KMS-11 (cell line): Measurements from ENCODE around the gene NHERF2.

ENCODE experiments used
- H2AFZ ChIP-seq: fragments of 200-600 bp; sonication (generic); 2 replicates; pipeline ENCODE4 v1.6.1; 2016; ENCODE audit warnings: antibody characterized with exemption, mixed run types, low read depth
- H3K27ac ChIP-seq: fragments of 200-600 bp; sonication (generic); 2 replicates; pipeline ENCODE4 v1.6.1; 2016; ENCODE audit warnings: mild to moderate bottlenecking, mixed run types
- H3K27me3 ChIP-seq: fragments of 200-600 bp; sonication (generic); 2 replicates; pipeline ENCODE4 v1.6.1; 2017; ENCODE audit warnings: mild to moderate bottlenecking, low read depth, mixed run types, moderate library complexity; ENCODE audit not compliant: insufficient read depth
- H3K36me3 ChIP-seq: fragments of 200-600 bp; sonication (generic); 2 replicates; pipeline ENCODE4 v1.6.1; 2017; ENCODE audit warnings: mild to moderate bottlenecking, mixed run types; ENCODE audit not compliant: insufficient read depth
- H3K4me1 ChIP-seq: fragments of 200-600 bp; sonication (generic); 2 replicates; pipeline ENCODE4 v1.6.1; 2016; ENCODE audit warnings: mild to moderate bottlenecking, low read depth, mixed run types; ENCODE audit not compliant: poor library complexity, severe bottlenecking
- H3K4me2 ChIP-seq: fragments of 200-600 bp; sonication (generic); 2 replicates; pipeline ENCODE4 v1.7.0; 2016; ENCODE audit warnings: mild to moderate bottlenecking, mixed run types
- H3K4me3 ChIP-seq: fragments of 200-600 bp; sonication (generic); IDR thresholded peaks from 2 replicates; pipeline ENCODE4 v1.6.1; 2017; ENCODE audit warnings: low read depth, low read length, mixed read lengths; ENCODE audit not compliant: insufficient read depth
- H3K79me2 ChIP-seq: fragments of 200-600 bp; sonication (generic); 2 replicates; pipeline ENCODE4 v1.6.1; 2016; ENCODE audit warnings: low read depth, mixed run types; ENCODE audit not compliant: insufficient read depth
- H3K9ac ChIP-seq: fragments of 200-600 bp; sonication (generic); 2 replicates; pipeline ENCODE4 v1.6.1; 2016; ENCODE audit warnings: mild to moderate bottlenecking, mixed run types
- H4K20me1 ChIP-seq: fragments of 200-600 bp; sonication (generic); 2 replicates; pipeline ENCODE4 v1.6.1; 2016; ENCODE audit warnings: mild to moderate bottlenecking, mixed run types; ENCODE audit not compliant: insufficient read depth
- CTCF ChIP-seq: fragments of 200-600 bp; sonication (generic); conservative IDR thresholded peaks from 2 replicates; pipeline ENCODE4 v1.6.1; 2017; ENCODE audit warnings: low read depth, mild to moderate bottlenecking, antibody characterized with exemption, low read length, moderate library complexity, mixed read lengths

The NHERF2 gene

DNA sequence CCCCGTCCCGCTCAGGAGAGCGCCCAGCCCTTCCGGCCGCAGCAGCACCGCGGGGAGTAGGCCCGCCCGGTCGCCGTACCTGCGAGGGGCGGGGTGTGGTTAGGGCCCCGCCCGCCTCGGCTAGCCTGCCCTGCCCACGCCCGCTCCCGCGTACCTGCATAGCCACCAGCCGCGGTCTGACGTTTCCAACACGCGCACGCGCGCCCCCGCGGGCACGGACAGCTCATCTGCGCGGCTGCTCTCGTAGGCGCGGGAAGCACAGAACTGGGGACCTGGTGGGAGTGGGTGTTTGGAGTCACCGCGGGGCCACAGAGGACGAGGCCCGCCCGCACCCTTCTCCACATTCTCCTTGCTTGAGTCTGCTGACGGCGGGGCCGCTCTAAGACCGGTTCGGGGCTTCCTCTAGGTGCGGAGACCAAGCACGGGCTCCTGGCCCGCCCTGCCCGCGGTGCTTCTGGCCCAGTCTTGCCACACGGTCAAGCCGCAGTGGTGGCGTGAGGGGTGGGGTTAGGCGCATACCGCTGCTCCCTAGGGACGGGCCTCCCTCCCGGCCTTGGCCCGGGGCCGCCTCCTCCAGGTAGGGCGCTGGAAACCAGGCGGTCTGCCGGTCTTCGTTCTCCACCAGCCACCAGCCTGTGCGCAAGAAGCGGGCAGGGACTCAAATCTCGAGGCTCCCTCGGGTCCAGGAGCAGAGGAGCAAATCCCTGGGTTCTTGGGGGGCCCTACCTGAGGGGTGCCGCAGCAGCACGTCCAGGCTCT, 47.3 kb upstream of the NHERF2 start:
- H3K79me2 ChIP-seq, result no peaks in the 10 kb centered on the region
- peaks cover 5% of the 10 kb centered on the region; the same call in 1 of the 2 replicates for H3K27me3 ChIP-seq
- H3K4me2 ChIP-seq, result no peak overlapping the region
- no peak overlapping the region for H3K27ac ChIP-seq
- no peaks in the 10 kb centered on the region for H4K20me1 ChIP-seq
- no peak overlapping the region for H2AFZ ChIP-seq
- H3K4me1 ChIP-seq, result peaks cover 28% of the 10 kb centered on the region
- H3K9ac ChIP-seq, result no peak overlapping the region
- H3K4me3 ChIP-seq, result no peak overlapping the region
- H3K36me3 ChIP-seq, result no peaks in the 10 kb centered on the region; the same call in 1 of the 2 replicates
- no peak for TF ChIP-seq CTCF

- no peak overlapping the region for H2AFZ ChIP-seq
- no peaks in the 10 kb centered on the region for H4K20me1 ChIP-seq
- H3K36me3 ChIP-seq, result no peaks in the 10 kb centered on the region; the same call in 1 of the 2 replicates
- peaks cover 30% of the 10 kb centered on the region for H3K4me1 ChIP-seq
- TF ChIP-seq CTCF, result no peak
- H3K27ac ChIP-seq, result no peak overlapping the region
- H3K27me3 ChIP-seq, result peaks cover 5% of the 10 kb centered on the region; the same call in 1 of the 2 replicates
- H3K4me2 ChIP-seq, result no peak overlapping the region
- H3K9ac ChIP-seq, result no peak overlapping the region
- H3K4me3 ChIP-seq, result no peak overlapping the region
- no peaks in the 10 kb centered on the region for H3K79me2 ChIP-seq
Measured at GRCh38 chr16:1980030-1980769, 46.5 kb upstream of the NHERF2 start.

DNA sequence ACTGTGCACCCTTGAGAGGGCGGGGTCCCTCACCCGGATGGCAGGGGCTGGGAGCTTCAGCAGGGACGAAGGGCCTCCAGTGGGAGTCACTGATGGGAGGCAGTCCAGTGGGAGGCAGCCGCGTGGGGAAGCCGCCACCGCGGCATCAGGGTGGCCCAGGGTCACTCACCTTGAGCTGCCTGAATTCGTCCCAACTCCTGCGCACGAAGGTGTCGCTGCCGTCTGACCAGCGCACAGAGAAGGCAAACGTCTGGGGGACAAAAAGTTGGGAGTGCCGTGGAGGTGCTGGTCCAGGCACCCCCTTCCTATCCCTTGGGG, 46.0 kb upstream of the NHERF2 start:
- Histone ChIP-seq H3K27ac (no peak overlapping the region), H3K27me3 (peaks cover 5% of the 10 kb centered on the region; the same call in 1 of the 2 replicates), H4K20me1 (no peaks in the 10 kb centered on the region), H3K4me1 (peaks cover 36% of the 10 kb centered on the region), H3K9ac (no peak overlapping the region), H3K4me2 (no peak overlapping the region), H3K36me3 (no peaks in the 10 kb centered on the region; the same call in 1 of the 2 replicates), H3K4me3 (no peak overlapping the region), H2AFZ (no peak overlapping the region), H3K79me2 (no peaks in the 10 kb centered on the region)
- TF ChIP-seq CTCF, result no peak

DNA sequence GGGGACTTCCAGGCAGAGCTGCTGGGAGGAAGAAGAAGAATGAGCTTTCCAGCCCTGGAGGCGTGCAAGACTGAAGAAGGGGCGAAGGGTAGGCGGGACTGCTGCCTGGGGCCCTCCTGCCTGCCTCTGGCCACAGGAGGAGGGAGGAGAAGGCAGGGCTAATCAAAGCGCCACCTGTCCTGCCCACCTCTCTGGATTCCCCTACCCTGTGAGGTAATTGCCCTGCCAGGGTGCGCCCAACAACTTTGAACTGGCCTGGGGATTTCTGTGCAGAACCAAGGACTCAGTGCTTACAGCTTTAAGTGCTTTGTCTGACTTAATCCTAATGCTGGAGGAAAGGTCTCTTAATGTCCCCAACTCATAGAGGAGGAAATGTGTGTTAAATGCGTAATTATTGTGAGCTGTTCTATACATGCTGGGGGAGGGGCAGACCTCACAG, 45.3 kb upstream of the NHERF2 start, which contains the start of gene NOXO1:
Gene NOXO1 (minus strand): TSS at position 72 of the 439 bp plus-strand sequence. CDS start 290 bp downstream, outside the sequence.
- peaks cover 5% of the 10 kb centered on the region; the same call in 1 of the 2 replicates for H3K27me3 ChIP-seq
- H3K4me1 ChIP-seq, result peaks cover 37% of the 10 kb centered on the region
- H4K20me1 ChIP-seq, result no peaks in the 10 kb centered on the region
- no peak for TF ChIP-seq CTCF
- H2AFZ ChIP-seq, result no peak within 1 kb of the TSS
- H3K27ac ChIP-seq, result peak within 1 kb of the TSS; percentile 4; the same call in 1 of the 2 replicates
- H3K9ac ChIP-seq, result no peak within 1 kb of the TSS
- no peaks in the 10 kb centered on the region; the same call in 1 of the 2 replicates for H3K36me3 ChIP-seq
- H3K79me2 ChIP-seq, result no peaks in the 10 kb centered on the region
- peak within 1 kb of the TSS; percentile 4 for H3K4me2 ChIP-seq
- no peak within 1 kb of the TSS for H3K4me3 ChIP-seq
